ENCODE results near the gene ITGB1.
"Not testable (repeated sequence)": the region's sequence is repeated elsewhere in the genome, so short reads cannot be mapped to it uniquely, and the experiment has no call there.

ITGB1 gene

DNA sequence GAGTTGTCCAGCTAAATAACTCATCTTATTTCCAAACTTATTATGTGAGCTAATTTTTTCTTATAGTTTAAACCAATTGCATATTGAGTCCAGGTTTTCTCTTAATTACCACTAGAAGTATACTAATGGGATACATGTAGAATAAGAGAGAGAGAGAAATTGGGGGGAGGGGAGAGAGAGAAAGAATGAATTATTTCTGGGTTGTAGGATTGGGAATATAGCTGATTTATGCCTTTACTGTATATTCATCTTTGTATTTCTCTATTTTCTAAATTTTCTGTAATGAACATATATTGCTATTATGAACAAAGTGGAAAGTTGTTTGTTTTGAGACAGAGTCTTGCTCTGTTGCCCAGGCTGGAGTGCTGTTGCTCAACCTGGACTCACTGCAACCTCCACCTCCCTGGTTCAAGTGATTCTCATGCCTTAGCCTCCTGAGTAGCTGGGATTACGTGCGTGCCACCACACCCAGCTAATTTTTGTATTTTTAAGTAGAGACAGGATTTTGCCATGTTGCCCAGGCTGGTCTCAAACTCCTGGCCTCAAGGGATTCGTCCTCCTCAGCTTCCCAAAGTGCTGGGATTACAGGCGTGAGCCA is 26.1 kb upstream of the ITGB1 start:
- TF ChIP-seq, protein P1, sequence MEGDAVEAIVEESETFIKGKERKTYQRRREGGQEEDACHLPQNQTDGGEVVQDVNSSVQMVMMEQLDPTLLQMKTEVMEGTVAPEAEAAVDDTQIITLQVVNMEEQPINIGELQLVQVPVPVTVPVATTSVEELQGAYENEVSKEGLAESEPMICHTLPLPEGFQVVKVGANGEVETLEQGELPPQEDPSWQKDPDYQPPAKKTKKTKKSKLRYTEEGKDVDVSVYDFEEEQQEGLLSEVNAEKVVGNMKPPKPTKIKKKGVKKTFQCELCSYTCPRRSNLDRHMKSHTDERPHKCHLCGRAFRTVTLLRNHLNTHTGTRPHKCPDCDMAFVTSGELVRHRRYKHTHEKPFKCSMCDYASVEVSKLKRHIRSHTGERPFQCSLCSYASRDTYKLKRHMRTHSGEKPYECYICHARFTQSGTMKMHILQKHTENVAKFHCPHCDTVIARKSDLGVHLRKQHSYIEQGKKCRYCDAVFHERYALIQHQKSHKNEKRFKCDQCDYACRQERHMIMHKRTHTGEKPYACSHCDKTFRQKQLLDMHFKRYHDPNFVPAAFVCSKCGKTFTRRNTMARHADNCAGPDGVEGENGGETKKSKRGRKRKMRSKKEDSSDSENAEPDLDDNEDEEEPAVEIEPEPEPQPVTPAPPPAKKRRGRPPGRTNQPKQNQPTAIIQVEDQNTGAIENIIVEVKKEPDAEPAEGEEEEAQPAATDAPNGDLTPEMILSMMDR (IDR thresholded peaks at IDR 0.05; ENCODE audit: control insufficient read depth, insufficient read depth, low read depth, low read length, missing control alignments) = no peak
- no peak overlapping the region for H3K4me3 ChIP-seq (ENCODE audit: control insufficient read depth, low read depth, low read length)

DNA sequence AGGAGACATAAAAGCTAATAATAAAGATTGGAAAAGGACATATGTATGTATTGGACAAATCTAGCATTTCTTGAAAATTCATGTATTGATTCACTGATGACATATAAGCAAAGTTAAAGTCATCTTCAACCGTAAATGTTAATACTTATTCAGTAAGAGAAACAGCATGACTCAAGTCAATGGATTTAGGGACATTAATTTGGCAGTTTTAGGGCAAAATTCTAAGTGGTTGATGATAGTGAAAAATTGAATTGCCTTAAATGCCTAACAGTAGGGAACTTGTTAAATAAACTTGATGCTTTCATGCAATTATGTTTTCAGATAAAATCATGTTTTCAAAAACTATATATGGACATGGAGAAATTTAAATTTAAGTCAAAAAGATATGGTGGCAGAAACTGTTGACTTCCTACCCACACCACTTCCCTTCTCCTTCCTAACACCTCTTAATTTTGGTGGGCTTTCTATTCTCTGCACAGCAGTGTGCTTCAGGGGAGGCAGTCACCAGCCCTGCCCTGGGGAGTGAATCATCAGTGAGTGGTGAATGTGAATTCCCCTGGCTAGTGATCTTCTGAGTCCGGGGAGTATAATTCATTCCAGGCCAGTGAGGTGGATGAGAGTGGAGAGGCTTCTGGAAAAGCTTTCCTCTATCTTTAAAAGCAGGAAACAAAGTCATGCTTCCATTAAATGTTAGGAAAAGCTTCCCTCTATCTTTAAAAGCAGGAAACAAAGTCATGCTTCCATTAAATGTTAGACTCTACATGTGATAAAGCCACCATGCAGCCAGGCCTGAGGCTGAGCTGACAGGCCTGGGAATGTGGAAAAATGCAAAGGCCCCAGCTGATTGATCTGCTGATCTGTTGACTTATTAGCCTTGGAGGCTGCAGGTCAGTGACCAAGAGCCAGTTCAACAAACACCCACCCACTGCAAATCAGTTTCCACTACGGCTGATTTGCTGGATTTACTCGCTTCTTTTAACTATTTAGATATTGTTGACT is 25.2 kb upstream of the ITGB1 start:
- no peak for DNase-seq (ENCODE audit: low read depth)
- TF ChIP-seq, protein P1 (IDR thresholded peaks at IDR 0.05; ENCODE audit: control insufficient read depth, insufficient read depth, low read depth, low read length, missing control alignments) = no peak
- no peak overlapping the region for H3K4me3 ChIP-seq (ENCODE audit: control insufficient read depth, low read depth, low read length)

More for the DNA sequence above, 26.1 kb upstream of the ITGB1 start:
- no peak for DNase-seq (ENCODE audit: low read depth)

DNA sequence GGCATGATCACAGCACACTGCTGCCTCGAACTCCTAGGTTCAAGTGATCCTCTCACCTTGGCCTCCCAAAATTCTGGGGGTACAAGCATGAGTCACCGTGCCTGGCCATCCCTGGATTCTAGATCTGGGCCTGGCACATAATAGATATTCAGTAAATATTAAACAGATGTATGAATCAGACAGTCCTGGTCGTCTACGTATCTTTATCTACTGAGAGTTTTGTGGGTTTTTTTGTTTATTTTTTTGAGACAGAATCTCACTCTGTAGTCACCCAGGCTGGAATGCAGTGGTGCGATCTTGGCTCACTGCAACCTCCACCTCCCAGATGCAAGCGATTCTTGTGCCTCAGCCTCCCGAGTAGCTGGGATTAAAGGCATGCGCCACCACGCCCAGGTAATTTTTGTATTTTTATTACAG is 24.3 kb upstream of the ITGB1 start:
- no peak overlapping the region for H3K4me3 ChIP-seq (ENCODE audit: control insufficient read depth, low read depth, low read length)
- DNase-seq (ENCODE audit: low read depth) = peak; percentile 80
- TF ChIP-seq, protein P1 (IDR thresholded peaks at IDR 0.05; ENCODE audit: control insufficient read depth, insufficient read depth, low read depth, low read length, missing control alignments) = no peak

DNA sequence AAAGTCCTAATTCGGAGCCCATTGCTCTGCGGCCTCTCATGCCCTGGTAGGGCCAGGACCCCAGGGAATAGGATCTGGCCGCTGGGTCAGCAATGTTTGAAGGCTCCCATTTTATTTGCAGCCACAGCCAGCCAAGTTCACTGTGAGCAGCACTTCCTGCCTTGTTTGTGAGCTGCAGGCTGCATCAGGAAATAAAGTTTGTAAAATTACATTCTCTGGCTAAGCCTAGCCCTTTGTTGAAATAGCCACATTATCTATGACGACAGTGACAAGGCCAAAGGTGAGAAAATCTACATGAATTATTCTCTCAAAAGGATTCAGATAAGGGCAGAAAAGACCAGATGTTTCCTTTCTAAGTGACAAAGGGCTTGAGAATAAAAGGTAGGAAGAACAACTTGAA is 23.7 kb upstream of the ITGB1 start:
- TF ChIP-seq, protein P1 (IDR thresholded peaks at IDR 0.05; ENCODE audit: control insufficient read depth, insufficient read depth, low read depth, low read length, missing control alignments) = no peak
- no peak overlapping the region for H3K4me3 ChIP-seq (ENCODE audit: control insufficient read depth, low read depth, low read length)
- no peak for DNase-seq (ENCODE audit: low read depth)

GRCh38 chr10:32980558-32981468 is 22.8 kb upstream of the ITGB1 start:
- DNase-seq (ENCODE audit: low read depth) = peak; percentile 98
- TF ChIP-seq, protein P1 (IDR thresholded peaks at IDR 0.05; ENCODE audit: control insufficient read depth, insufficient read depth, low read depth, low read length, missing control alignments) = no peak
- peak overlapping the region; percentile 15 for H3K4me3 ChIP-seq (ENCODE audit: control insufficient read depth, low read depth, low read length)

- H3K4me3 ChIP-seq (ENCODE audit: control insufficient read depth, low read depth, low read length) = peak overlapping the region; percentile 15
- DNase-seq (ENCODE audit: low read depth) = no peak
- TF ChIP-seq, protein P1 (IDR thresholded peaks at IDR 0.05; ENCODE audit: control insufficient read depth, insufficient read depth, low read depth, low read length, missing control alignments) = no peak
Observed at GRCh38 chr10:32980242-32980557, 22.2 kb upstream of the ITGB1 start.

GRCh38 chr10:32979719-32980118 is 21.7 kb upstream of the ITGB1 start:
- DNase-seq (ENCODE audit: low read depth); H3K4me3 ChIP-seq (ENCODE audit: control insufficient read depth, low read depth, low read length): not testable (repeated sequence)
